ENCODE measurements around the gene DNAH11.

- TF ChIP-seq CTCF (IDR thresholded peaks at IDR 0.05) (no peak), POLR2A (IDR thresholded peaks at IDR 0.05) (no peak)
These were observed 42.6 kb upstream of the DNAH11 start for GRCh38 chr7:21500117-21500832.
